IMR-90 (cell line): ENCODE measurements around the gene PIK3R3.

Source experiments
- BHLHE40 ChIP-seq: fragments of 150-350 bp; IDR thresholded peaks from 2 replicates; pipeline ENCODE4 v1.6.1; 2016; ENCODE audit warnings: mild to moderate bottlenecking, low read depth, low read length
- CEBPB ChIP-seq: IDR thresholded peaks from 2 replicates; pipeline ENCODE4 v1.6.1; 2012; ENCODE audit warnings: low read depth, low read length, improper control_type of control experiment
- CTCF ChIP-seq: conservative IDR thresholded peaks from 2 replicates; pipeline ENCODE4 v1.5.1; 2012; ENCODE audit warnings: mild to moderate bottlenecking, low read depth, low read length, improper control_type of control experiment
- ELK1 ChIP-seq: fragments of 150-350 bp; IDR thresholded peaks from 2 replicates; pipeline ENCODE4 v1.6.1; 2016; ENCODE audit warnings: low read depth, mild to moderate bottlenecking, low read length, moderate library complexity, borderline replicate concordance
- FOS ChIP-seq: fragments of 150-350 bp; IDR thresholded peaks from 2 replicates; pipeline ENCODE4 v1.6.1; 2016; ENCODE audit warnings: low read depth, low read length
- MAZ ChIP-seq: IDR thresholded peaks from 2 replicates; pipeline ENCODE4 v1.6.1; 2012; ENCODE audit warnings: low read depth, mild to moderate bottlenecking, low read length, improper control_type of control experiment, moderate library complexity, borderline replicate concordance
- MXI1 ChIP-seq: IDR thresholded peaks from 2 replicates; pipeline ENCODE4 v1.6.1; 2012; ENCODE audit warnings: low read depth, mild to moderate bottlenecking, low read length, moderate library complexity, borderline replicate concordance
- POLR2A ChIP-seq: IDR thresholded peaks from 2 replicates; pipeline ENCODE4 v1.6.1; 2012; ENCODE audit warnings: mild to moderate bottlenecking, low read depth, low read length
- RAD21 ChIP-seq: IDR thresholded peaks from 2 replicates; pipeline ENCODE4 v1.6.1; 2012; ENCODE audit warnings: low read length, improper control_type of control experiment
- RCOR1 ChIP-seq: IDR thresholded peaks from 2 replicates; pipeline ENCODE4 v1.6.1; 2012; ENCODE audit warnings: mild to moderate bottlenecking, low read length, improper control_type of control experiment; ENCODE audit not compliant: insufficient replicate concordance
- RFX5 ChIP-seq: IDR thresholded peaks from 2 replicates; pipeline ENCODE4 v1.8.0; 2012; ENCODE audit warnings: low read depth, mild to moderate bottlenecking, low read length, moderate library complexity
- SMC3 ChIP-seq: fragments of 150-350 bp; IDR thresholded peaks from 2 replicates; pipeline ENCODE4 v1.6.1; 2016; ENCODE audit warnings: low read depth, mild to moderate bottlenecking, antibody characterized with exemption, low read length, moderate library complexity
- USF2 ChIP-seq: fragments of 150-350 bp; IDR thresholded peaks from 2 replicates; pipeline ENCODE4 v1.6.1; 2017; ENCODE audit warnings: mild to moderate bottlenecking, antibody characterized with exemption, low read length, low read depth

GRCh38 chr1:46003315-46003714, 129.1 kb downstream of the PIK3R3 start:
- no peak for TF ChIP-seq CTCF
- no peak for TF ChIP-seq RCOR1
- TF ChIP-seq RFX5: no peak
- TF ChIP-seq ELK1: no peak
- no peak for TF ChIP-seq MXI1
- TF ChIP-seq POLR2A: no peak
- TF ChIP-seq BHLHE40: no peak
- TF ChIP-seq MAZ: no peak
- no peak for TF ChIP-seq RAD21
- TF ChIP-seq USF2: no peak
- no peak for TF ChIP-seq SMC3
- TF ChIP-seq CEBPB: no peak
- no peak for TF ChIP-seq FOS
